Measurements from ENCODE around the gene FANK1.
A peak's percentile ranks its signal among the peaks of the same experiment; 100 is the strongest.
"Not testable (repeated sequence)": the region's sequence is repeated elsewhere in the genome, so short reads cannot be mapped to it uniquely, and the experiment has no call there.

Gene FANK1

GRCh38 chr10:125892402-125892801, 4.0 kb upstream of the FANK1 start:
- DNase-seq: not testable (repeated sequence)

GRCh38 chr10:125894176-125894575, 2.2 kb upstream of the FANK1 start:
- not testable (repeated sequence) for DNase-seq

- peak; percentile 47 for DNase-seq
These were observed 955 bp upstream of the FANK1 start for GRCh38 chr10:125895130-125896087.

GRCh38 chr10:125897317-125897716, 953 bp downstream of the FANK1 start:
- DNase-seq: not testable (repeated sequence)

- not testable (repeated sequence) for DNase-seq
These were observed 4.6 kb downstream of the FANK1 start for GRCh38 chr10:125900963-125901362.

GRCh38 chr10:125903135-125903640, 6.8 kb downstream of the FANK1 start:
- not testable (repeated sequence) for DNase-seq

- not testable (repeated sequence) for DNase-seq
These were observed 9.0 kb downstream of the FANK1 start for GRCh38 chr10:125905069-125905994.

- DNase-seq: not testable (repeated sequence)
These were observed 11.2 kb downstream of the FANK1 start for GRCh38 chr10:125907598-125907997.

GRCh38 chr10:125908813-125909212, 12.4 kb downstream of the FANK1 start:
- DNase-seq: not testable (repeated sequence)

- DNase-seq: not testable (repeated sequence)
These were observed 13.1 kb downstream of the FANK1 start for GRCh38 chr10:125909491-125909890.

- DNase-seq: no peak
These were observed 14.8 kb downstream of the FANK1 start for GRCh38 chr10:125911145-125911544.

GRCh38 chr10:125911990-125912389, 15.6 kb downstream of the FANK1 start:
- no peak for DNase-seq

- not testable (repeated sequence) for DNase-seq
These were observed 16.9 kb downstream of the FANK1 start for GRCh38 chr10:125913277-125913676.

- no peak for DNase-seq
These were observed 20.6 kb downstream of the FANK1 start for GRCh38 chr10:125916977-125917376.

GRCh38 chr10:125917704-125918361, 21.5 kb downstream of the FANK1 start:
- not testable (repeated sequence) for DNase-seq

- not testable (repeated sequence) for DNase-seq
These were observed 25.4 kb downstream of the FANK1 start for GRCh38 chr10:125921643-125922306.

- DNase-seq: no peak
These were observed 29.0 kb downstream of the FANK1 start for GRCh38 chr10:125925262-125925834.

GRCh38 chr10:125926247-125926646, 29.9 kb downstream of the FANK1 start:
- DNase-seq: no peak

- not testable (repeated sequence) for DNase-seq
These were observed 30.9 kb downstream of the FANK1 start for GRCh38 chr10:125927265-125927664.

- DNase-seq: no peak
These were observed 32.7 kb downstream of the FANK1 start for GRCh38 chr10:125928928-125929585.

GRCh38 chr10:125929618-125930017, 33.3 kb downstream of the FANK1 start:
- DNase-seq: no peak
